Measurements from ENCODE around the gene SPCS2.

The SPCS2 gene

GRCh38 chr11:75000975-75001354, 51.9 kb downstream of the SPCS2 start:
- no peak for DNase-seq (ENCODE audit: extremely low spot score)
- TF ChIP-seq SUZ12 (IDR thresholded peaks at IDR 0.05) (no peak), HDGF (IDR thresholded peaks at IDR 0.05; ENCODE audit: borderline replicate concordance) (no peak), FOXM1 (IDR thresholded peaks at IDR 0.05; ENCODE audit: borderline replicate concordance) (no peak), ELF4 (IDR thresholded peaks at IDR 0.05) (no peak), FOXK2 (IDR thresholded peaks at IDR 0.05) (no peak), ARNT (IDR thresholded peaks at IDR 0.05) (no peak), CTBP1 (IDR thresholded peaks at IDR 0.05; ENCODE audit: borderline replicate concordance) (no peak), NFRKB (IDR thresholded peaks at IDR 0.05) (no peak), ZNF384 (IDR thresholded peaks at IDR 0.05) (no peak), L3MBTL2 (conservative IDR thresholded peaks at IDR 0.05) (no peak), SP1 (IDR thresholded peaks at IDR 0.05) (no peak), FOXA1 (IDR thresholded peaks at IDR 0.05) (no peak), PKNOX1 (IDR thresholded peaks at IDR 0.05) (no peak), TARDBP (IDR thresholded peaks at IDR 0.05) (no peak)
- ChIA-PET CTCF (no interaction called here), POLR2A (no interaction called here)

GRCh38 chr11:75001686-75002085, 52.6 kb downstream of the SPCS2 start:
- CTCF ChIA-PET: no interaction called here
- POLR2A ChIA-PET: interaction anchor here (0.9 kb wide), 1 partner anchor 13 kb away, joined by 3 read pairs; the partner anchor contains the start of gene NEU3
- no peak for TF ChIP-seq L3MBTL2 (conservative IDR thresholded peaks at IDR 0.05)
- no peak for TF ChIP-seq SP1 (IDR thresholded peaks at IDR 0.05)
- no peak for TF ChIP-seq HDGF (IDR thresholded peaks at IDR 0.05; ENCODE audit: borderline replicate concordance)
- no peak for TF ChIP-seq ZNF384 (IDR thresholded peaks at IDR 0.05)
- no peak for TF ChIP-seq FOXM1 (IDR thresholded peaks at IDR 0.05; ENCODE audit: borderline replicate concordance)
- TF ChIP-seq ELF4 (IDR thresholded peaks at IDR 0.05): no peak
- TF ChIP-seq PKNOX1 (IDR thresholded peaks at IDR 0.05): no peak
- no peak for TF ChIP-seq LEF1 (IDR thresholded peaks at IDR 0.05; ENCODE audit: borderline replicate concordance)
- DNase-seq (ENCODE audit: extremely low spot score): no peak

- no peak for DNase-seq (ENCODE audit: extremely low spot score)
- POLR2A ChIA-PET: interaction anchor here (0.9 kb wide), 1 partner anchor 14 kb away, joined by 3 read pairs; the partner anchor contains the start of gene NEU3
- TF ChIP-seq BHLHE40 (IDR thresholded peaks at IDR 0.05; ENCODE audit: borderline replicate concordance): no peak
- TF ChIP-seq NFRKB (IDR thresholded peaks at IDR 0.05): no peak
- no peak for TF ChIP-seq SP1 (IDR thresholded peaks at IDR 0.05)
- no peak for TF ChIP-seq ELF4 (IDR thresholded peaks at IDR 0.05)
- no peak for TF ChIP-seq HDGF (IDR thresholded peaks at IDR 0.05; ENCODE audit: borderline replicate concordance)
- no peak for TF ChIP-seq ZNF384 (IDR thresholded peaks at IDR 0.05)
- no peak for TF ChIP-seq ARNT (IDR thresholded peaks at IDR 0.05)
- no peak for TF ChIP-seq TARDBP (IDR thresholded peaks at IDR 0.05)
- no peak for TF ChIP-seq FOXM1 (IDR thresholded peaks at IDR 0.05; ENCODE audit: borderline replicate concordance)
- no peak for TF ChIP-seq L3MBTL2 (conservative IDR thresholded peaks at IDR 0.05)
- TF ChIP-seq LEF1 (IDR thresholded peaks at IDR 0.05; ENCODE audit: borderline replicate concordance): no peak
- TF ChIP-seq FOXA1 (IDR thresholded peaks at IDR 0.05): no peak
- no peak for TF ChIP-seq CTBP1 (IDR thresholded peaks at IDR 0.05; ENCODE audit: borderline replicate concordance)
- no peak for TF ChIP-seq PKNOX1 (IDR thresholded peaks at IDR 0.05)
- TF ChIP-seq FOXK2 (IDR thresholded peaks at IDR 0.05): no peak
- TF ChIP-seq SUZ12 (IDR thresholded peaks at IDR 0.05): no peak
- CTCF ChIA-PET: no interaction called here
Measured at GRCh38 chr11:75002516-75002915, 53.5 kb downstream of the SPCS2 start.

GRCh38 chr11:75004215-75004614, 55.1 kb downstream of the SPCS2 start:
- POLR2A ChIA-PET: no interaction called here
- TF ChIP-seq LEF1 (IDR thresholded peaks at IDR 0.05; ENCODE audit: borderline replicate concordance) (no peak), FOXM1 (IDR thresholded peaks at IDR 0.05; ENCODE audit: borderline replicate concordance) (no peak), HDGF (IDR thresholded peaks at IDR 0.05; ENCODE audit: borderline replicate concordance) (no peak), CTBP1 (IDR thresholded peaks at IDR 0.05; ENCODE audit: borderline replicate concordance) (no peak), TARDBP (IDR thresholded peaks at IDR 0.05) (no peak), SP1 (IDR thresholded peaks at IDR 0.05) (no peak), ELF4 (IDR thresholded peaks at IDR 0.05) (no peak), SUZ12 (IDR thresholded peaks at IDR 0.05) (no peak), FOXA1 (IDR thresholded peaks at IDR 0.05) (no peak), ZNF384 (IDR thresholded peaks at IDR 0.05) (no peak), BHLHE40 (IDR thresholded peaks at IDR 0.05; ENCODE audit: borderline replicate concordance) (no peak), NFRKB (IDR thresholded peaks at IDR 0.05) (no peak)
- CTCF ChIA-PET: interaction anchor here (0.7 kb wide), 1 partner anchor 12 kb away, joined by 4 read pairs; no protein-coding TSS in a partner anchor
- no peak for DNase-seq (ENCODE audit: extremely low spot score)

GRCh38 chr11:75011357-75011756, 62.3 kb downstream of the SPCS2 start:
- TF ChIP-seq FOXM1 (IDR thresholded peaks at IDR 0.05; ENCODE audit: borderline replicate concordance): no peak
- TF ChIP-seq FOXK2 (IDR thresholded peaks at IDR 0.05): no peak
- no peak for TF ChIP-seq TARDBP (IDR thresholded peaks at IDR 0.05)
- no peak for TF ChIP-seq L3MBTL2 (conservative IDR thresholded peaks at IDR 0.05)
- TF ChIP-seq CTBP1 (IDR thresholded peaks at IDR 0.05; ENCODE audit: borderline replicate concordance): no peak
- no peak for TF ChIP-seq NFRKB (IDR thresholded peaks at IDR 0.05)
- no peak for TF ChIP-seq PKNOX1 (IDR thresholded peaks at IDR 0.05)
- no peak for TF ChIP-seq LEF1 (IDR thresholded peaks at IDR 0.05; ENCODE audit: borderline replicate concordance)
- TF ChIP-seq ZNF384 (IDR thresholded peaks at IDR 0.05): no peak
- no peak for TF ChIP-seq ELF4 (IDR thresholded peaks at IDR 0.05)
- TF ChIP-seq HDGF (IDR thresholded peaks at IDR 0.05; ENCODE audit: borderline replicate concordance): no peak
- TF ChIP-seq SUZ12 (IDR thresholded peaks at IDR 0.05): no peak
- POLR2A ChIA-PET: no interaction called here
- CTCF ChIA-PET: interaction anchor here (2.0 kb wide), 1 partner anchor 11 kb away, joined by 11 read pairs; no protein-coding TSS in a partner anchor
- DNase-seq (ENCODE audit: extremely low spot score): no peak

All from HEK293T (cell line).